Hippocampal formation (tissue), 2 donors: ENCODE results near the gene LRRC2.
A peak's percentile ranks its signal among the peaks of the same experiment; 100 is the strongest.
"Not testable (repeated sequence)": the region's sequence is repeated elsewhere in the genome, so short reads cannot be mapped to it uniquely, and the experiment has no call there.

ENCODE experiments used
- DNase-seq, 2 donors: peaks; one replicate each; lab custom pipeline; 2025; lab: John Stamatoyannopoulos, UW

LRRC2 gene, protein sequence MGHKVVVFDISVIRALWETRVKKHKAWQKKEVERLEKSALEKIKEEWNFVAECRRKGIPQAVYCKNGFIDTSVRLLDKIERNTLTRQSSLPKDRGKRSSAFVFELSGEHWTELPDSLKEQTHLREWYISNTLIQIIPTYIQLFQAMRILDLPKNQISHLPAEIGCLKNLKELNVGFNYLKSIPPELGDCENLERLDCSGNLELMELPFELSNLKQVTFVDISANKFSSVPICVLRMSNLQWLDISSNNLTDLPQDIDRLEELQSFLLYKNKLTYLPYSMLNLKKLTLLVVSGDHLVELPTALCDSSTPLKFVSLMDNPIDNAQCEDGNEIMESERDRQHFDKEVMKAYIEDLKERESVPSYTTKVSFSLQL

DNA sequence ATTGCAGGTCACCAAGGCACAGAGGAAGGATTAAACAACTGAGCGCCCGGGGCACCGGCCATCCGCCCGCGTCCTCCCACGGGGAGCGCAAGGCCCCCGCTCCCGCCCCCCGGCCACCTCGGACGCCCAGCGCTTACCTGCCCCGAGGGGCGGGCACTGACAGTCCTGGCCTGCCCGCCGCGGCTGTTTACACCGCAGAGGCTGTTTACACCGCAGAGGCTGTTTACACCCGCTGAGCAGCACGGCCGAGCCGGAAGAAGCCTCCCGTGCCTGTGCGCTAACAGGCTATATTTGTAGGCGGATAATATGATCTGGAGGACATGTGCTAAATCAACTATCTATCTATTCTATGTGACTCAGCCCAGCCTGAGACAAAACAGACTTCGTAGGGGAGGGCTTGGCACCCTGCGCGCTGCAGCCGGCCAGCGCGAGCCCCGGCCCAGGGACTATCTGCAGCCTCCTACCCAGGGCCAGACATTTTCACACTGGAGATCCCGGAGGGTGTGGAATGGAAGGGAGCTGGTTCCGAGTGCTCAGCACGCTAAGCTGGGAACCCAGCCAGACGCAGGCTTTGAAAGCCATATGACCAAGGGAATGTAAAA, at the start of gene LRRC2:
LRRC2 (minus strand) TSS at position 263 of the 602 bp plus-strand sequence. CDS start 14,711 bp downstream, outside the sequence.
- DNase-seq: peak in 1 of 2 donors; percentile 16

DNA sequence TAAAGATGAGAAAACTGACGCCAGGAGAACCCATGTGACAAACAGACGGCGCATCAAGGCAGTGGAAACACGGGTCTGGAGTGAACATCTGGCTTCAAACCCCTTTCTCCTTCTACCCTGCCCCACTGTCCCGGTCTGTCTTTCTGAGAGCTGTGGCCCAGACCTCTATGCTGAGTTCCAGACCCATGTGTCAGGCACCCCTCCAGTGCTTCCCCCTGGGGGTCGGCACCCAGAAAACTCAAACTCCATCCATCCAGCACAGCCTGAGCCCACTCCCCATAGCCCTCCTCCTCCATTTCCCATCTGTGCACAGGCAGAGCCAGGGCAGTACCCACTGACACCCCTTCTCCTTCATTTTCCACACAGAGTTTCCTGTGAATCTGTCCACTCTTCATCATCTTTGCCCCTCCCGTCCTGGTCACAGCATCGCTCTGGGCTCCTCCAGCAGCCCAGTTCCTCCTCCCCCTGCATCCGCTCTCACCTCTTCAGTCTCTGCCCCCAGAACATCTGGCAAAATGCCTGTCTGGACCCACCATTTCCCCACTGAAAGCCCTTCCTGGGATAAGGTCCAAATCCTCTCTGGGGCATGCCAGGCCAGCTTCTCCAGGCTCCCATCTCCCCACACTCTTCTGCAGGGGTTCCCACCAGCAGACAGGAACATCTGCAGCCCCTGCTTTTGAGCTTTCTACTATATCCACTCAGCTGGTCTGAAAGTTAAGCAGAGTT, 49.1 kb upstream of the LRRC2 start:
- DNase-seq: no peak

DNA sequence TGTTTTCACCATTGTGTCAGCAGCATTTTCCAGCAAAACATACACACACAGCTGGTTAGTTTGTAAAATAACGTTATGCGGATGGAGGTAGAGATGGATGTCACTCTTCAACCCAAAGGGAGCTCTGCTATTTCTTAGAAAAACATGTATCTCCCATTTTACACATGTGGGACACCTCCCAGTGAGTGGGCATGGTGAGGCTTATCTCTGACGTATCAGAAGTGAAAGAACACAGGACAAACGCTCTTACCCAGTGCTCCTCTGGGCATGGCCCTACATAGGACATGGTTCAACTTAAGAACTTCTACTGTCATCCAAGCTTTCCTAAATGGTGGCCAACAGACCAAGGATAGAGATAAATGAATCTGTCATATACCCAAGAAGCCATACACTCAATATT, 48.3 kb upstream of the LRRC2 start:
- no peak for DNase-seq

- no peak for DNase-seq
These were observed 47.4 kb upstream of the LRRC2 start for GRCh38 chr3:46613313-46614005.

DNA sequence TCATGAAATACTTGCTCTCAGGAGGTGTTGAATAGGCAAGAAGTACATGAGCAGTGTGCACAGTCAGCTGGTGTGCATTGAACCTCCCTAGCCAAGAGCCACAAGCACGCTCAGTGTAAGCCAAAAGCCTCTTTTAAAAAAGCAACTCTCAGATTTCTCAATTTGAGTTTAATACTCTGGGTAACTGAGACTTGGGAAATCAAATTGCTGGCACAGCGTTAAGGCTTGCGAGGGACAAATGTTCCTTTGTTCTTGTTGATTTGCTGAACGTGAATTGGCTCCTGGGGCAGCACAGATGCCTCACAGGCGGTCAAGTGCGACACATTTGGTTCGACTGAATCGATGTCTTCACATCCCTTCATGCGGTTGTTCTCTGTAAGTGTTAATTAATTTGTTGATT, 46.2 kb upstream of the LRRC2 start, which contains the start of gene FAM240A:
FAM240A (plus strand) TSS at position 202 of the 400 bp plus-strand sequence; CDS start at position 361, 159 bp downstream.
- DNase-seq: peak; percentile 13 to 47

GRCh38 chr3:46609944-46610722, 44.0 kb upstream of the LRRC2 start:
- DNase-seq: no peak

DNA sequence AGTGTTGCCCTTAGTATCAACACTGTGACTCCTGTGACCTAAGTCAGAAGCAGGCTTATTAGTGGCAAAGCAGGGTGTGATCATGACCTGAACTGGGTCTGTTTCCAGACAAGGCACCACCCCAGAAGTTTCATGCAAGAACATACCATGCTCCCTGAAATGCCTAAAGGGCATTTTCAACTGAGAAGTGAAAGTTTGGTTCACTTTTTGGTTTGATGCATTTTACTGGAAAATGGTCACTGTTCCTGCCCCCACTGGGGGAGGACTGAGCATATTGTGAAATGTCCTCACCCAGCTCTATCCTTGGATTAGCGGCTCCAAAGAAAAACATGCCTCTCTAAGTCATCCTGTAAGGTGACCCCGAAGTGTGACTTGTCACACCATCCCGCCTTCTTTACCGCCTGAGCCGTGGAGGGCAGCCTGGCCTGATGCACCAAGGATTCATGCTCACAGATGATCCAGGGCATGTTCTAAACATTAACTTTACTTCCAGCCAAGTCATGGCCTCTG, 43.2 kb upstream of the LRRC2 start:
- DNase-seq: no peak

DNA sequence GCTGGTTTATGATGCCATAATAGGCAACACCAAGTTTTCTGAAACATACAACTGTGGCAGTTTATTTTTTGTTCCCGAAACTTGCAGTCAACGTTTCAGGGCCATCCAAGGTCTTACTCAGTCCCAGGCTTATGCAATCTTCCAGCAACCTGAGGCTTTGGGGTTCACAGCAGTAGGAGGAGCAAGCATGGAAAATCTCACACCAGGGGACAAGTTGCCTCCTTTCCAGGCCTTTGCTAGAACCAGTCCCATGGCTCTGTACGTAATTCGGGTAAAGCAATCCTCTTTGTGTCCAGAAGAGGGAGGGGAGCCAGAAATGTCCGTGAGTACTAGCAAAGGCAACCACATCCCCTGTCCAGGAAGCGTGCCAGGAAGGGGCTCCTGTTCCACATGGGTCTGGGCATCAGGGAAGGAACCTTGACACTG, 41.5 kb upstream of the LRRC2 start:
- no peak for DNase-seq

DNA sequence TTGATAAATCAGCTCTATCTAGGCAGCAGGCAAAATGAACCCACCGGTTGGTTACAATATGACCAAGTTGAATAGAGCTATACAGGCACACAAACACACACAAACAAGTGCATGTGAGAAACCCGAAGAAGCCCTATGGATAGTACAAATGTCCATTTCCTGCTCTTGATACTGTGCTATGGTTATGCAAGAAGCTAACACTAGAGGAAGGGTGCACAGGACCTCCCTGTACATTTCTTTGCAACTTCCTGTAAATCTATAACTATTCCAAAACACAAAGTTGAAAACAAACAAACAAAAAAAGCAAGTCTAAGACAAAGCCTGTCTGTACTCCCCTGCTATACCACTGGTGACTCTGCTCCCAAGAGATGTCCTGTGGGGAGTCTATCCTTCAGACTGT, 38.0 kb upstream of the LRRC2 start:
- DNase-seq: no peak

GRCh38 chr3:46603446-46604046, 37.4 kb upstream of the LRRC2 start:
- DNase-seq: no peak

- no peak for DNase-seq
These were observed 33.5 kb upstream of the LRRC2 start for GRCh38 chr3:46599590-46599989.

GRCh38 chr3:46595819-46596314, 29.8 kb upstream of the LRRC2 start:
- DNase-seq: no peak

DNA sequence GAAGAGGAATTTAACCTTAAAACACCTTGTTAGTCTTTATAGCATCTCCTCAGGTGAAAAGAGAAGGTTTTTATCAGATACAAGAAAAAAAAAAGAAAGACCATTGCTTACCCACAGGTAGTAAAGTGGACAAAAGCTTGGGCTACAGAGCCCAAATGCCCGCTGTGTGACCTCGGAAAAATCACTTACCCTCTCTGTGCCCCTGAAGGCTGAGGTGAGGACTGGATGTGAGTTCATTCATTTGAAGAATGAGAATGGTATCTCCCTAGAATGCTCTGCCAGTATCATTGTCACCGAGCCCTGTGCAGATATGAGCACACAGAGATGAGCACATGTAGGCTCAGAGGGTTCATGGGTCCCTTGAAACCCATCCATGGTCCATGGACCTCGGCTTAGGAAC, 28.6 kb upstream of the LRRC2 start:
- DNase-seq: no peak

DNA sequence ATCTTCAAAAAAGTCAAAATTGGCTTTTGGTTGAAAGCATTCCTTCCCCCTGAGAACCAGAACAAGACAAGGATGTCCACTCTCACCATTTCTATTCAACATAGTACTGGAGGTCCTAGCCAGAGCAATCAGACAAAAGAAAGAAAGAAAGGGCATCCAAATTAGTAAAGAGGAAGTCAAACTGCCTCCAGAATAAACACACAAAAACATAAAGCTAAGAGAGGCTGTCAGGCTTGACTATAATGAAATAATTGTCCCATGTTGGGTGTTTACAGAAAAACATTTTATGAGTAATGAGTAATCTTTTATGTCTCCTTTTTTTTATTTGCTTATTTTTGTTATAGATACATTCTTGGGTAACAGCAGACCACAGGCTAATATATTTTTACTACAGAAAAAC, 27.9 kb upstream of the LRRC2 start:
- no peak for DNase-seq

DNA sequence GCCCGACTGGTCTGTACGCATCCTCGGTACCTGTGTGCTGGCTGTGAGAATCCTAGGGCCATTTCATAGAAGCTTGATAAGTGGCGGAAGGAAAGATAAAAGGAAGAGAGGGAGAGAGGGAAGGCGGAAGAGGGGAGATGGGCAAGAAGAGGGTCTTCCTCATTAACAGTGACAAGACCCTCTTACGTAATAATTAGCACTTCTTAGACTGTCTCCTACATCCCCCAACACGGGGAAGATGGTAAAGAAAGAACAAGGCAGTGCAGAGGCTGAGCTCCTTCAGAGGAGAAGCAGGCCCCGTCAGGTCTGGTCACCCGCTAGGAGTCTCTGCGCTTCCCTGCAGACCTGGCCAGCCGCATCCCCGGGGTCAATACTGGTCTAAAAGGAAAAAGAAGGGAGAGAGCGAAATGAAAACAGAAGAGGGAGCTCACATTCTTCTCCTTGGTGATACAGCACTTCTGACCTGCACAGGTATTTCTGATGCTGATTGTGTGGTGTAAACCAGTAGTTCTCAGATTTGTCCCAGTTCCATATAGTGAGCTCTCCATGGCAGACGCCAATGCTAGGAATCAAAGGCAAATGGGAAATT, 27.3 kb upstream of the LRRC2 start:
- DNase-seq: no peak

DNA sequence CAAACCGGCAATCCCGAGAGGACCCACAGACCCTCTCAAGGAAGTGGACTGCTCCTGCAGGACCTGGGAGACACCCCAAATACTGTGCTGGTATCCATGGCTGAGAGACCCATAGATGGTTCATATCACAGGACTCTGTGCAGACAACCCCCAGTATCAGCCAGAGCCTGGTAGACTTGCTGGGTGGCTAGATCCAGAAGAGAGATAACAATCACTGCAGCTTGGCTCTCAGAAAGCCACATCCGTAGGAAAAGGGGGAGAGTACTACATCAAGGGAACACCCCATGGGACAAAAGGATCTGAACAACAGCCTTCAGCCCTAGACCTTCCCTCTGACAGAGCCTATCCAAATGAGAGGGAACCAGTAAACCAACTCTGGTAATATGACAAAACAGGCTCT, 21.2 kb upstream of the LRRC2 start:
- not testable (repeated sequence) for DNase-seq

DNA sequence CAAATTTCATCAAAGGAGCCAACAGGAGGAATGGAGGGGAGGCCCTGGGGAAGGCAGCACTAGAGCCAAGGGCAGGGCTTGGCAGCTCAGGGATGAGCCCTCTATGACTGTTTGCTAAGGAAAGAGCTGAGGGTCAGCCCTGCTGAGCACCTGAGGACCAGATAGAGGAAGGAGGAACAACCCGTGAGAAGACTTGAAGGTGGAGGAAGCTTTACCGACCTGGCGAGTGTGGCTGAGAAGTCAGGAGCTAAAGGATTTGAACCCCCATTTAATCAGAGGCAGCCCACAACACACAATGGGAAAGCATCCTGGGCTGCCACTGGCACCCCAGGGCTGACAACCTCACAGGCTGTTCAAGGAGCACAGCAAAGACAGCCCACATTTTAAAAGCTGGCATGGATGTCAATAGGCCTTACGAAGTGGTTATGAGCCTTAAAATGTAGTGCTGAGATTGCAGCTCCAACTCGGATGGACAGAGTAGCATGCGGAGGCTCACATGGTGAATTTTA, 20.7 kb upstream of the LRRC2 start:
- no peak for DNase-seq

DNA sequence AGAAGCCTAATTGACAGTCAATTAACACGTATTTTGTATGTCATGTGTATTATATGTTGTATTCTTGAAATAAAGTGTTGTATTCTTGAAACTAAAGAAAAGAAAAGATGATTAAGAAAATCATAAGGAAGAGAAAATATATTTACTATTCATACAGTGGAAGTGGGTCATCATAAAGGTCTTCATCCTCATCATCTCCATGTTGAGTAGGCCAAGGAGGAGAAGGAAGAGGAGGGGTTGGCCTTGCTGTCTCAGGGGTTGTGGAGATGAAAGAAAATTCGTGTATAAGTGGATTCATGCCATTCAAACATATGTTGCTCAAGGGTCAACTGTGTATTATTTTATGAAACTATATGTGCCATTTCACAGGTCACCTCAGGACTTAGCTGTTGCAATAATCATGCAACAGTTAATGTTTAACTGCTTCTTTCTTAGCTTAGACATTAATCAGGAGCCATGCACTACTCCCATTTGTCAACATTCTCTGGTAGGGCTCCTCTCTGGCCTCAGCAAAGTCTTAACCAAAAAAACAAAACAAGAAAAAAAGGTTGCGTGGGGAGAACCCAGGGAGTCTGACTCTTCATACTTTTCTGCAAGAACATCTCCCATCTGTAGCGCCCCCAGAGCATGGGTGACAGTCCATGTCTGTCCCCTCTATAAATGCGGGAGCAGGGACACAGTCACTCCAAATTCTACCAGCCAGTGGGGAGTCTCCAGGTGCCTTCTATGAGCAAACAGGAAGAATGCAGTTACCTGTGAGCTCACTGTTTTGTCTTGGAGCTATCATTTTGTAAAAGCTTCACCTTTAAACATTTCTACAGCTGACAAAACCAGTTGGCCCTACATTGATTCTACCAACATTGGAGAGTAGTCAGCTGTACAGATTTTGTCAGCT, 19.9 kb upstream of the LRRC2 start:
- no peak for DNase-seq
